HCT116 (cell line): Measurements from ENCODE around the gene GPHN. TPM values are rescaled to one million over a fixed set of nuclear protein-coding genes. Genes with fewer than 3 reads are reported as not detected.

ENCODE experiments used
- ATAC-seq: fragments of 200-7000 bp; cut with Tn5 transposase; 2 replicates; pipeline ENCODE4 v1.9.1; 2020; ENCODE audit warnings: mild to moderate bottlenecking, moderate library complexity
- BruUV-seq: library from RNA; stranded (reverse); fragments of 400-500 nt; replicated peaks from 2 replicates; lab custom pipeline; 2021; lab: Mats Ljungman, UMichigan
- CTCF ChIA-PET: fragments of 300-600 bp; sonication (Branson Sonifier 250); formaldehyde crosslinking; loops from one replicate; lab custom pipeline; 2021; ENCODE audit warnings: antibody characterized with exemption; lab: Charles Lee
- POLR2A ChIA-PET: fragments of 300-600, 350-600 bp; sonication (Branson Sonifier 250); formaldehyde crosslinking; loops from one replicate; lab custom pipeline; 2021; ENCODE audit warnings: antibody characterized with exemption; lab: Charles Lee
- RAD21 ChIA-PET, 2 experiments: fragments of 300-600 bp; sonication (Branson Sonifier 250); formaldehyde crosslinking; loops; one replicate each; lab custom pipeline; 2023; ENCODE audit warnings: low total read pairs in 2 of 2; ENCODE audit not compliant: uncharacterized antibody in 2 of 2, unreplicated experiment in 2 of 2, low non-redundant PET in 1 of 2; lab: Charles Lee
- DNase-seq: peaks from one replicate; pipeline ENCODE4 v3.0.0-alpha.2; 2010; ENCODE audit warnings: low read depth, low spot score
- H2AFZ ChIP-seq: fragments of 200-600 bp; shearing (Covaris generic), sonication (generic); 2 replicates; pipeline ENCODE4 v1.6.1; 2017; ENCODE audit warnings: low read depth, mixed run types, mixed read lengths, antibody characterized with exemption, low read length; ENCODE audit not compliant: poor library complexity, severe bottlenecking
- H3K27ac ChIP-seq: 2 replicates; pipeline ENCODE4 v1.5.1; 2012; ENCODE audit warnings: low read depth, low read length
- H3K27me3 ChIP-seq: fragments of 200-600 bp; sonication (generic); 2 replicates; pipeline ENCODE4 v1.6.1; 2016; ENCODE audit warnings: mixed run types, low read length, mixed read lengths; ENCODE audit not compliant: insufficient read depth
- H3K36me3 ChIP-seq, 2 experiments: fragments of 200-500 bp in 1 of 2; fragments of 200-600 bp in 1 of 2; sonication (Bioruptor generic) in 1 of 2; sonication (generic) in 1 of 2; 2 replicates each; pipeline versions ENCODE4 v1.5.1 to v1.6.1; 2014 to 2016; ENCODE audit warnings: low read length in 2 of 2, inconsistent platforms in 1 of 2, mixed read lengths in 1 of 2, mixed run types in 1 of 2; ENCODE audit not compliant: insufficient read depth in 2 of 2, control insufficient read depth in 1 of 2
- H3K4me1 ChIP-seq, 2 experiments: fragments of 200-600 bp in 1 of 2; sonication (generic) in 1 of 2; 2 replicates each; pipeline versions ENCODE4 v1.5.1 to v1.6.1; 2012 to 2017; ENCODE audit warnings: low read length in 2 of 2, inconsistent platforms in 1 of 2, mild to moderate bottlenecking in 1 of 2, mixed read lengths in 1 of 2, mixed run types in 1 of 2, moderate library complexity in 1 of 2; ENCODE audit not compliant: insufficient read depth in 2 of 2, control insufficient read depth in 1 of 2
- H3K4me2 ChIP-seq: fragments of 200-600 bp; sonication (generic); 2 replicates; pipeline ENCODE4 v1.6.1; 2017; ENCODE audit warnings: mixed run types, low read length, mixed read lengths
- H3K4me3 ChIP-seq, 2 experiments: fragments of 200-600 bp in 1 of 2; sonication (generic) in 1 of 2; replicated peaks in 1 of 2; 2 replicates each; pipeline ENCODE4 v1.5.1; 2011 to 2016; ENCODE audit warnings: low read length in 2 of 2, control low read depth in 1 of 2, low read depth in 1 of 2, mild to moderate bottlenecking in 1 of 2, mixed read lengths in 1 of 2, mixed run types in 1 of 2
- H3K79me2 ChIP-seq: fragments of 200-600 bp; sonication (generic); 2 replicates; pipeline ENCODE4 v1.6.1; 2017; ENCODE audit warnings: mild to moderate bottlenecking, mixed run types, low read length, moderate library complexity, mixed read lengths; ENCODE audit not compliant: insufficient read depth
- H3K9ac ChIP-seq: fragments of 200-600 bp; sonication (generic); 2 replicates; pipeline ENCODE4 v1.6.1; 2016; ENCODE audit warnings: low read length, mixed read lengths
- H3K9me2 ChIP-seq: fragments of 200-600 bp; sonication (generic), shearing (Covaris generic); 2 replicates; pipeline ENCODE4 v1.6.1; 2017; ENCODE audit warnings: mixed run types, mild to moderate bottlenecking, moderate library complexity; ENCODE audit not compliant: insufficient read depth
- H3K9me3 ChIP-seq, 2 experiments: fragments of 200-500 bp in 1 of 2; fragments of 200-600 bp in 1 of 2; sonication (Bioruptor generic) in 1 of 2; sonication (generic) in 1 of 2; 2 replicates each; pipeline ENCODE4 v1.6.1; 2014 to 2017; ENCODE audit warnings: low read length in 2 of 2, mixed read lengths in 2 of 2, inconsistent platforms in 1 of 2, low read depth in 1 of 2, mild to moderate bottlenecking in 1 of 2, mixed run types in 1 of 2, moderate library complexity in 1 of 2; ENCODE audit not compliant: control insufficient read depth in 1 of 2, insufficient read depth in 1 of 2
- H4K20me1 ChIP-seq: fragments of 200-600 bp; sonication (generic), shearing (Covaris generic); 2 replicates; pipeline ENCODE4 v1.6.1; 2017; ENCODE audit warnings: mixed run types, mild to moderate bottlenecking, moderate library complexity; ENCODE audit not compliant: insufficient read depth
- ATF3 ChIP-seq: IDR thresholded peaks from 2 replicates; pipeline ENCODE4 v1.6.1; 2012
- EGR1 ChIP-seq: IDR thresholded peaks from 2 replicates; pipeline ENCODE4 v1.6.1; 2012; ENCODE audit warnings: low read depth
- ELF1 ChIP-seq: IDR thresholded peaks from 2 replicates; pipeline ENCODE4 v1.6.1; 2012; ENCODE audit warnings: low read depth, borderline replicate concordance
- EZH2 ChIP-seq: fragments of 200-600 bp; sonication (generic); IDR thresholded peaks from 2 replicates; pipeline ENCODE4 v1.6.1; 2017; ENCODE audit warnings: antibody characterized with exemption, mixed run types
- FOSL1 ChIP-seq: IDR thresholded peaks from 2 replicates; pipeline ENCODE4 v1.6.1; 2012; ENCODE audit warnings: low read depth
- JUND ChIP-seq: IDR thresholded peaks from 2 replicates; pipeline ENCODE4 v1.6.1; 2012
- POLR2AphosphoS5 ChIP-seq: IDR thresholded peaks from 2 replicates; pipeline ENCODE4 v1.6.1; 2011; ENCODE audit warnings: mild to moderate bottlenecking, low read depth, low read length, moderate library complexity
- REST ChIP-seq: IDR thresholded peaks from 2 replicates; pipeline ENCODE4 v1.6.1; 2012; ENCODE audit warnings: low read depth
- SIN3A ChIP-seq: IDR thresholded peaks from 2 replicates; pipeline ENCODE4 v1.6.1; 2012; ENCODE audit warnings: low read depth
- SRF ChIP-seq: IDR thresholded peaks from 2 replicates; pipeline ENCODE4 v1.6.1; 2012; ENCODE audit warnings: low read depth
- intact Hi-C: fragments of 100-400 bp; cut with micrococcal nuclease; formaldehyde crosslinking; loops from 2 replicates; pipeline ENCODE4 v1.10.0; 2022
- total RNA-seq: library from RNA; stranded (reverse); gene quantifications from one replicate; pipeline ENCODE4 v1.2.1, GENCODE V29; 2021; ENCODE audit not compliant: unreplicated experiment
- TF ChIP-seq, protein P1 (sequence below), 3 experiments: fragments of 200-600 bp in 1 of 3; sonication (generic) in 1 of 3; IDR thresholded peaks in 2 of 3; conservative IDR thresholded peaks in 1 of 3; 2 replicates each; pipeline ENCODE4 v1.5.1; 2012 to 2017; ENCODE audit warnings: low read depth in 2 of 3, low read length in 2 of 3, antibody characterized with exemption in 1 of 3, borderline replicate concordance in 1 of 3, control low read depth in 1 of 3, mild to moderate bottlenecking in 1 of 3, mixed read lengths in 1 of 3, mixed run types in 1 of 3, moderate library complexity in 1 of 3; ENCODE audit not compliant: insufficient read depth in 1 of 3

GPHN gene
- total RNA-seq, 1 experiment from 2014 or later: 43.8 TPM

- ATAC-seq (no peak), DNase-seq (no peak)
- Histone ChIP-seq H3K4me1 (no peaks in the 10 kb centered on the region), H2AFZ (no peak overlapping the region), H3K9me3 (no peaks in the 10 kb centered on the region), H3K79me2 (no peaks in the 10 kb centered on the region), H3K4me3 (no peak overlapping the region), H3K9ac (no peak overlapping the region), H3K27ac (no peak overlapping the region), H3K36me3 (no peaks in the 10 kb centered on the region), H3K4me2 (no peak overlapping the region), H3K9me2 (no peaks in the 10 kb centered on the region), H3K27me3 (no peaks in the 10 kb centered on the region), H4K20me1 (no peaks in the 10 kb centered on the region)
- ChIA-PET CTCF (no interaction called here), RAD21 (no interaction called here), POLR2A (interaction anchor here (1.4 kb wide), 1 partner anchor 31 kb away, joined by 3 read pairs; the partner anchor contains the start of gene GPHN)
- intact Hi-C loops: no loop called here
- TF ChIP-seq JUND (no peak), EGR1 (no peak), FOSL1 (no peak), EZH2 (no peak), ATF3 (no peak), POLR2AphosphoS5 (no peak), REST (no peak), ELF1 (no peak), SRF (no peak), SIN3A (no peak)
- TF ChIP-seq, protein P1, sequence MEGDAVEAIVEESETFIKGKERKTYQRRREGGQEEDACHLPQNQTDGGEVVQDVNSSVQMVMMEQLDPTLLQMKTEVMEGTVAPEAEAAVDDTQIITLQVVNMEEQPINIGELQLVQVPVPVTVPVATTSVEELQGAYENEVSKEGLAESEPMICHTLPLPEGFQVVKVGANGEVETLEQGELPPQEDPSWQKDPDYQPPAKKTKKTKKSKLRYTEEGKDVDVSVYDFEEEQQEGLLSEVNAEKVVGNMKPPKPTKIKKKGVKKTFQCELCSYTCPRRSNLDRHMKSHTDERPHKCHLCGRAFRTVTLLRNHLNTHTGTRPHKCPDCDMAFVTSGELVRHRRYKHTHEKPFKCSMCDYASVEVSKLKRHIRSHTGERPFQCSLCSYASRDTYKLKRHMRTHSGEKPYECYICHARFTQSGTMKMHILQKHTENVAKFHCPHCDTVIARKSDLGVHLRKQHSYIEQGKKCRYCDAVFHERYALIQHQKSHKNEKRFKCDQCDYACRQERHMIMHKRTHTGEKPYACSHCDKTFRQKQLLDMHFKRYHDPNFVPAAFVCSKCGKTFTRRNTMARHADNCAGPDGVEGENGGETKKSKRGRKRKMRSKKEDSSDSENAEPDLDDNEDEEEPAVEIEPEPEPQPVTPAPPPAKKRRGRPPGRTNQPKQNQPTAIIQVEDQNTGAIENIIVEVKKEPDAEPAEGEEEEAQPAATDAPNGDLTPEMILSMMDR (IDR thresholded peaks at IDR 0.05 in 2 of 3, conservative IDR thresholded peaks at IDR 0.05 in 1 of 3; ENCODE audit: borderline replicate concordance in 1 of 3, insufficient read depth in 1 of 3, low read depth in 2 of 3, low read length in 2 of 3): no peak
- BruUV-seq: no TSS peak
These were observed 31.0 kb upstream of the GPHN start for GRCh38 chr14:66476964-66477363.
